H1 (cell line): Measurements from ENCODE around the gene FAM181A. TPM values are rescaled to one million over a fixed set of nuclear protein-coding genes. Genes with fewer than 3 reads are reported as not detected.

Source experiments
- CTCF ChIA-PET: fragments of 300-600 bp; sonication (Branson Sonifier 250); formaldehyde crosslinking; loops from one replicate; lab custom pipeline; 2021; ENCODE audit not compliant: partially characterized antibody; lab: Charles Lee
- POLR2A ChIA-PET: fragments of 300-600 bp; sonication (Branson Sonifier 250); formaldehyde crosslinking; loops from one replicate; lab custom pipeline; 2021; ENCODE audit warnings: inconsistent platforms; ENCODE audit not compliant: partially characterized antibody; lab: Charles Lee
- DNase-seq, 2 experiments: peaks; one replicate each; pipeline versions ENCODE4 v3.0.0 to v3.0.0-alpha.2; 2010 to 2022; ENCODE audit warnings: low spot score in 2 of 2, low read depth in 1 of 2, mixed read lengths in 1 of 2
- FAIRE-seq: peaks from 2 replicates; lab custom pipeline; 2011; peaks lifted over from hg19 to GRCh38; lab: Jason Lieb, UNC
- H2AFZ ChIP-seq: 2 replicates; pipeline ENCODE4 v1.8.1; 2012; ENCODE audit warnings: low read length, inconsistent platforms
- H2AK5ac ChIP-seq: 2 replicates; pipeline ENCODE4 v1.6.1; 2013; ENCODE audit warnings: low read depth, low read length
- H2BK120ac ChIP-seq: replicated peaks from 2 replicates; pipeline ENCODE3; 2013; ENCODE audit warnings: low read depth, low read length, inconsistent platforms
- H2BK12ac ChIP-seq: 2 replicates; pipeline ENCODE4 v1.6.1; 2013; ENCODE audit warnings: low read depth, low read length
- H2BK15ac ChIP-seq: 2 replicates; pipeline ENCODE4 v1.6.1; 2013; ENCODE audit warnings: low read length
- H2BK20ac ChIP-seq: 2 replicates; pipeline ENCODE4 v1.6.1; 2013; ENCODE audit warnings: low read length
- H2BK5ac ChIP-seq: 2 replicates; pipeline ENCODE4 v1.6.1; 2013; ENCODE audit warnings: low read depth, low read length
- H3K14ac ChIP-seq: 2 replicates; pipeline ENCODE4 v1.6.1; 2013; ENCODE audit warnings: inconsistent platforms; ENCODE audit not compliant: insufficient read length
- H3K18ac ChIP-seq: 2 replicates; pipeline ENCODE4 v1.6.1; 2013; ENCODE audit warnings: low read length; ENCODE audit errors: extremely low read depth
- H3K23ac ChIP-seq: 2 replicates; pipeline ENCODE4 v1.6.1; 2013; ENCODE audit warnings: inconsistent platforms; ENCODE audit not compliant: insufficient read length
- H3K23me2 ChIP-seq: 2 replicates; pipeline ENCODE4 v1.6.1; 2013; ENCODE audit warnings: low read depth, low read length
- H3K27ac ChIP-seq: 2 replicates; pipeline ENCODE4 v1.6.1; 2011; ENCODE audit warnings: low read depth, low read length, inconsistent platforms
- H3K27me3 ChIP-seq, 4 experiments: replicated peaks in 1 of 4; 1 replicate in 1 of 4; 2 replicates in 3 of 4; pipeline versions ENCODE4 v1.6.1 to v1.8.1; 2011 to 2013; ENCODE audit warnings: low read length in 3 of 4, mild to moderate bottlenecking in 3 of 4, inconsistent platforms in 2 of 4, mixed read lengths in 2 of 4, moderate library complexity in 1 of 4; ENCODE audit not compliant: control insufficient read depth in 3 of 4, insufficient read depth in 3 of 4; ENCODE audit errors: extremely low read depth in 1 of 4
- H3K36me3 ChIP-seq, 4 experiments: 2 replicates each; pipeline versions ENCODE4 v1.6.1 to v1.8.1; 2011 to 2013; ENCODE audit warnings: mild to moderate bottlenecking in 4 of 4, low read length in 3 of 4, moderate library complexity in 2 of 4, control low read depth in 1 of 4, inconsistent platforms in 1 of 4; ENCODE audit not compliant: insufficient read depth in 4 of 4, control insufficient read depth in 2 of 4
- H3K4ac ChIP-seq: replicated peaks from 2 replicates; pipeline ENCODE3; 2013; ENCODE audit warnings: low read length, low read depth, mixed read lengths, inconsistent platforms; ENCODE audit not compliant: insufficient read length
- H3K4me1 ChIP-seq, 4 experiments: replicated peaks in 1 of 4; 1 replicate in 1 of 4; 2 replicates in 3 of 4; pipeline versions ENCODE4 v1.6.1 to v1.8.1; 2011 to 2013; ENCODE audit warnings: low read length in 3 of 4, inconsistent platforms in 2 of 4, mixed read lengths in 1 of 4; ENCODE audit not compliant: insufficient read depth in 4 of 4, control insufficient read depth in 3 of 4
- H3K4me2 ChIP-seq, 2 experiments: 2 replicates each; pipeline versions ENCODE4 v1.6.1 to v1.8.1; 2011 to 2013; ENCODE audit warnings: low read depth in 2 of 2, low read length in 2 of 2, control low read depth in 1 of 2, inconsistent platforms in 1 of 2, mild to moderate bottlenecking in 1 of 2; ENCODE audit not compliant: insufficient read depth in 1 of 2
- H3K4me3 ChIP-seq, 4 experiments: fragments of 200-600, 300-600 bp in 1 of 4; sonication (generic), shearing (Covaris generic), sonication (Bioruptor Twin) in 1 of 4; 2 replicates each; pipeline versions ENCODE4 v1.5.1 to v1.8.1; 2011 to 2016; ENCODE audit warnings: low read length in 4 of 4, low read depth in 3 of 4, control low read depth in 2 of 4, inconsistent platforms in 2 of 4, mild to moderate bottlenecking in 2 of 4, mixed read lengths in 1 of 4, moderate library complexity in 1 of 4; ENCODE audit not compliant: insufficient read depth in 2 of 4; ENCODE audit errors: extremely low read depth in 1 of 4
- H3K56ac ChIP-seq: replicated peaks from 2 replicates; pipeline ENCODE3; 2013; ENCODE audit warnings: low read depth, mild to moderate bottlenecking, mixed read lengths, low read length, inconsistent platforms; ENCODE audit not compliant: insufficient read length
- H3K79me1 ChIP-seq: 2 replicates; pipeline ENCODE4 v1.6.1; 2013; ENCODE audit warnings: low read depth, low read length, control low read depth
- H3K79me2 ChIP-seq, 2 experiments: 2 replicates each; pipeline versions ENCODE4 v1.6.1 to v1.8.1; 2012 to 2013; ENCODE audit warnings: low read length in 2 of 2, mild to moderate bottlenecking in 2 of 2, inconsistent platforms in 1 of 2; ENCODE audit not compliant: insufficient read depth in 2 of 2, control insufficient read depth in 1 of 2
- H3K9ac ChIP-seq, 4 experiments: replicated peaks in 1 of 4; 1 replicate in 1 of 4; 2 replicates in 3 of 4; pipeline versions ENCODE4 v1.6.1 to v1.8.1; 2011 to 2013; ENCODE audit warnings: low read depth in 3 of 4, low read length in 3 of 4, control low read depth in 2 of 4, mild to moderate bottlenecking in 2 of 4, moderate library complexity in 2 of 4, inconsistent platforms in 1 of 4; ENCODE audit errors: extremely low read depth in 1 of 4
- H3K9me3 ChIP-seq, 2 experiments: 2 replicates each; pipeline versions ENCODE4 v1.6.1 to v1.8.1; 2012 to 2013; ENCODE audit warnings: mild to moderate bottlenecking in 2 of 2, moderate library complexity in 2 of 2, control low read depth in 1 of 2, inconsistent platforms in 1 of 2, low read depth in 1 of 2, low read length in 1 of 2, mixed read lengths in 1 of 2; ENCODE audit not compliant: insufficient read depth in 2 of 2
- H4K20me1 ChIP-seq, 2 experiments: replicated peaks in 1 of 2; 2 replicates each; pipeline versions ENCODE3 to v1.8.1; 2011 to 2013; ENCODE audit warnings: inconsistent platforms in 2 of 2, low read length in 2 of 2, mild to moderate bottlenecking in 1 of 2; ENCODE audit not compliant: insufficient read depth in 2 of 2, control insufficient read depth in 1 of 2
- H4K5ac ChIP-seq: 2 replicates; pipeline ENCODE4 v1.6.1; 2013; ENCODE audit warnings: low read length, low read depth, mixed read lengths, inconsistent platforms; ENCODE audit not compliant: insufficient read length
- H4K8ac ChIP-seq: 2 replicates; pipeline ENCODE4 v1.8.0; 2013; ENCODE audit warnings: mild to moderate bottlenecking, moderate library complexity, low read length, inconsistent platforms; ENCODE audit not compliant: insufficient read depth; ENCODE audit errors: extremely low read depth
- H4K91ac ChIP-seq: replicated peaks from 2 replicates; pipeline ENCODE3; 2013; ENCODE audit warnings: low read length, mixed read lengths, inconsistent platforms; ENCODE audit not compliant: insufficient read length
- JUND ChIP-seq: IDR thresholded peaks from 2 replicates; pipeline ENCODE4 v1.6.1; 2011; ENCODE audit warnings: mild to moderate bottlenecking, improper control_type of control experiment, low read length
- POLR2A ChIP-seq, 2 experiments: IDR thresholded peaks; 1 replicate in 1 of 2; 2 replicates in 1 of 2; pipeline ENCODE4 v1.6.1; 2011; ENCODE audit warnings: low read depth in 2 of 2, low read length in 2 of 2, mild to moderate bottlenecking in 2 of 2; ENCODE audit errors: control extremely low read depth in 1 of 2
- TBP ChIP-seq: IDR thresholded peaks from 2 replicates; pipeline ENCODE4 v1.6.1; 2011; ENCODE audit warnings: low read depth, low read length, improper control_type of control experiment
- WGBS, 2 experiments: shearing (Covaris generic) in 1 of 2; methylation state at CpG; one replicate each; pipeline versions ENCODE4 v1.1.6 to v1.1.7; 2013 to 2015; ENCODE audit warnings: low lambda C conversion rate in 2 of 2, mixed read lengths in 2 of 2, inconsistent platforms in 1 of 2, low coverage in 1 of 2, missing lambda C conversion rate in 1 of 2; ENCODE audit not compliant: insufficient replicate concordance in 2 of 2, insufficient coverage in 1 of 2, insufficient read length in 1 of 2; ENCODE audit errors: extremely low coverage in 1 of 2, missing lambda C conversion rate in 1 of 2; 5-methylcytosine and 5-hydroxymethylcytosine counted together
- polyA plus RNA-seq, 7 experiments: library from polyadenylated mRNA; depleted of rRNA in 3 of 7; stranded (reverse) in 5 of 7; unstranded in 2 of 7; fragments of >200 nt in 5 of 7; fragments of 200-250 nt in 2 of 7; gene quantifications; 1 replicate in 5 of 7; 2 replicates in 1 of 7; 4 replicates in 1 of 7; pipeline versions ENCODE4 v1.2.1 to v1.2.3, GENCODE V29; 2011 to 2013; ENCODE audit warnings: missing spikeins in 2 of 7, mixed read lengths in 2 of 7
- total RNA-seq: library from RNA; stranded (reverse); fragmentation: NEBNext Ultra II Directional; extraction: Animal tissue kit (Norgen Biotek cat#: 25700); gene quantifications from 2 replicates; pipeline ENCODE4 v1.2.1, GENCODE V29; 2021

Gene FAM181A
- total and polyA plus RNA-seq, 2 of the 8 experiments (the other 6 are each of a cell fraction or from before 2014, with no cell fraction given) = not detected

DNA sequence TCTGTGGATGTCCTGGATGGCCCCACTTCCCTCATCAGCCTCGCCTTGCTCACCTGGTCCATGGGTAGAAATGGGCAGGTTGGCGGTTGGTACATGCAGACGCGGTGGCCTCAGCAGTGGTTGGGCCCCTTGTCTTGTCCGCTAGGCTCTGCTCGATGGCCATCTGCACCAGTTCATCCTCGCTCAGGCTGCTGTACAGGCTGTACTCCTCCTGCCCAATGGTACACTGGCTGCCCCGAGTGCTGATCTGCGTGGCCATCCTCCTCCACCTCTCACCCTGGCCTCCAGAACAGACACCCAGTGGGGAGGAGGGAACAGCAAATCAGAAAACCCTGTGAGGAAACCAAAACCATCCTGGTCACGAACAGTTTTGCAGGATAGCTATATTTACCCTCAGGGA lies 37.1 kb downstream of the FAM181A start:
- H3K4me1 ChIP-seq = peaks cover 0 to 6% (median 5%) of the 10 kb centered on the region in 4 experiments; a peak in 5 of 7 replicates
- peaks cover 3% of the 10 kb centered on the region; the same call in 1 of the 2 replicates for H3K23me2 ChIP-seq
- no peak for FAIRE-seq
- no peak overlapping the region for H3K4me2 ChIP-seq
- H2BK20ac ChIP-seq = no peak overlapping the region
- no peak overlapping the region for H3K23ac ChIP-seq
- 85% methylated on average over 10 of the region's 10 CpGs; no CpG with 5 or more reads in 1 of the 2 experiments for WGBS, 2 experiments
- CTCF ChIA-PET = interaction anchor here (0.8 to 8.0 kb wide), 6 partner anchors 12 to 40 kb away, joined by 3 to 37 read pairs (median 5); no protein-coding TSS in a partner anchor
- no peak overlapping the region for H3K9ac ChIP-seq
- H2AFZ ChIP-seq = no peak overlapping the region
- H3K56ac ChIP-seq = no peak overlapping the region
- no peak overlapping the region for H3K18ac ChIP-seq
- no peak overlapping the region for H3K4ac ChIP-seq
- no peaks in the 10 kb centered on the region for H3K79me2 ChIP-seq
- no peaks in the 10 kb centered on the region for H4K20me1 ChIP-seq
- no peak overlapping the region for H2AK5ac ChIP-seq
- no peaks in the 10 kb centered on the region for H3K9me3 ChIP-seq
- peaks cover 0 to 1% (median 0%) of the 10 kb centered on the region in 4 experiments; a peak in 1 of 7 replicates for H3K27me3 ChIP-seq
- no peak overlapping the region for H2BK120ac ChIP-seq
- POLR2A ChIA-PET = interaction anchor here (1.0 kb wide), 1 partner anchor 11 kb away, joined by 3 read pairs; no protein-coding TSS in a partner anchor
- H3K36me3 ChIP-seq = no peaks in the 10 kb centered on the region
- no peak overlapping the region for H4K8ac ChIP-seq
- H4K5ac ChIP-seq = no peak overlapping the region
- no peak overlapping the region for H3K27ac ChIP-seq
- no peak overlapping the region for H4K91ac ChIP-seq
- H2BK5ac ChIP-seq = no peak overlapping the region
- no peak overlapping the region for H3K4me3 ChIP-seq
- no peak overlapping the region for H2BK15ac ChIP-seq
- no peaks in the 10 kb centered on the region for H3K79me1 ChIP-seq
- TF ChIP-seq POLR2A (IDR thresholded peaks at IDR 0.05; ENCODE audit: control extremely low read depth in 1 of 2, low read depth in 2 of 2, low read length in 2 of 2) = no peak
- no peak for TF ChIP-seq JUND
- no peak for TF ChIP-seq TBP
- no peak for DNase-seq
- no peak overlapping the region; the same call in 1 of the 2 replicates for H2BK12ac ChIP-seq
- no peak overlapping the region for H3K14ac ChIP-seq
